ENCODE results near the gene ADAMTS17.
A peak's percentile ranks its signal among the peaks of the same experiment; 100 is the strongest.

Gene ADAMTS17

DNA sequence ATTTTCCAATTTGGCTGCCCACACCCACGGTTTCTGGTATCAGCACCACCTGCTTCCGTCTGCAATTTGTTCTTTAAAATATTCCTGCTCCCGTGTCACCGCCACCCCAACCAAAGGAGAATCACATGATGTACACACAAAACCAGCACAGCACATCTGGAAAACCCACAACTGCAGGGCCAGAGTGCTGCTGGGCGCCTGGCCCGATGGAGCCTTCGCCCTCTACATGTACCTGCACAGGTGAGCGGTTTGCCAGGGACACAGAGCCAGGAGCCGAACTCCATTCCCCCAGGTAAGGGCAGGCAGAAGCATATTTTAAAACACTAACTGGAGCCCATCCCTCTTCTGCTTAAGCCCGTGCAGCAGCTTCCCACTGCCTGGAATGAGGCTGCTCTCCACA lies 75.6 kb downstream of the ADAMTS17 start:
- DNase-seq = no peak

DNA sequence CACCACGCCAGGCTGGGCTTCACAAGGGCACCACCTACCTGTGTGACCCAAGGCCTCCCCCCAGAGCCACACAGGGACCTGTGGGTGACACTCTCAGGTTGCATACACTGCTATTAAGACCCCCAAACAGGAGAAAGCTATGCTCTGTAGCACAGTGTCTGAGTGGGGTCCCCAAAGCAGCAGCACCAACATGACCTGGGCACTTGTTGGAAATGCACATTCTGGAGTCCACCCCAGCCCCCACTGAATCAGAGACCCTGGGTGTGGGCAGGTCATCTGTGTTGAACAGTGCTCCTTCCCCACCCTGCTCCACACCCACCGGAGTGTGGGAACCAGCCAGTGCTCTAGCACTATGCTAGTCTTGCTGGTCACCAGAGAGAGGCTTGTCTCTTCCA lies 76.1 kb downstream of the ADAMTS17 start:
- no peak for DNase-seq

DNA sequence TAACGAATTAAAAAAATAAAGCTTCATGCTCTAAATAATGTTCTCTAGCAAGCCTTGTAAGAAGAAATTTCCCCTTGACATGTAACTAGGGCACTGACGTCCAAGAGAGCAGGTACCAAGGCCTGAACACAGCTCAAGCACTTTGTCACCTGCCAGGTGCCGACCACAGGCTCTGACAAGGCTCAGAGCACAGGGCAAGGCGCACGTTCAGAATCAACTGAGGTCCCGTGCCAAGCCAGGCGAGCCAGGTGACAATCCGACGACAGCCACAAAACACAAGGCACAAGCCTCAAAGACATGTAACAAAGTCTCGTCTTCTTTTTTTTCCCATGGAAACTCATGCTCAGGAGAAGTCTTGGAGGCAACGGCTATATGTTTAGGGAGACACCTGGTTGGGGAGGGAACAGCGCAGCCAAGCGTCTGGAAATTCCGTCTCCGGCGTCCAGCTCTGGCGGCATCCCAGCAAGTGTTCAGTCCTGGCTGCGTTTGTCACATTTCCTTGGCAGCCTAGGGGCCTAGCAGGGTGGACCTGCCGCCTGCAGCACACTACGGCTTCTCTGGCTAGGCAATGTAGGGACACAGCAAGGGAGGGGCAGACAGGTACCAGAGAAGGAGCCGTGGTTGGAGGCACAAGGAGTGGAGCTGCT lies 76.7 kb downstream of the ADAMTS17 start:
- DNase-seq = no peak

DNA sequence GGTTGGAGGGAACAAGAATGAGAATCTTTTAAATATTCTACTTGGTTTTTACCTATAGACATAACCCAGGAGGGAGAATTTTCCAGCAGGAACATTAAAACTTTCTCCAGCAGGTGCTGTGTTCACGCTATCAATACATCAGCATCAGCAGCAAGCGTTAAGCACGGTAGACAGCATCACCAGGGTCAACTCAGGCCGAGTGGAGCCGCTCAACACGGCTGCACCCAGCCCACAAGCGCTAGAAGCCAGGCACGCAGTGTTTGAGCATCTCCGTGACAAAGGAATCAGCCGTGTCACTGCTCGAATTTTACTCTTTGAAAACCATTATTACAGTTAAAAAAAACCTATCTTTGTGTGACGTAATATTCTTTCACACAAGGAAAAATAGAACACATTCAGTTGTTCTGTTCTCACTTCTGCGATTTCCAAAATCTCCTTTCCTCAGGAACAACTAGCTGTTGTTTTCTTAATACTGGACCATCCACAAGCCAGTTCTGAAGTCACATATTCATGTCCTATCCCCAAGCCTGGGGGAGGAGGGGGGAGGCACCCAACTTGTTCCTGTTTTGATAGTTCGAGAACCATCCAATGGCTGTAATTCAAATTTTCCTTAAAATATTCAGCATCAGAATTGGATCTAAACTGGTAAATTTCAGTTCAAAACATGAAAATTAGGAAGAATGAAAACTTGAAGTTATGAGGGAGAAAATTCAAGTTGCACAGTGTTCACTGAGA lies 77.9 kb downstream of the ADAMTS17 start:
- no peak for DNase-seq

DNA sequence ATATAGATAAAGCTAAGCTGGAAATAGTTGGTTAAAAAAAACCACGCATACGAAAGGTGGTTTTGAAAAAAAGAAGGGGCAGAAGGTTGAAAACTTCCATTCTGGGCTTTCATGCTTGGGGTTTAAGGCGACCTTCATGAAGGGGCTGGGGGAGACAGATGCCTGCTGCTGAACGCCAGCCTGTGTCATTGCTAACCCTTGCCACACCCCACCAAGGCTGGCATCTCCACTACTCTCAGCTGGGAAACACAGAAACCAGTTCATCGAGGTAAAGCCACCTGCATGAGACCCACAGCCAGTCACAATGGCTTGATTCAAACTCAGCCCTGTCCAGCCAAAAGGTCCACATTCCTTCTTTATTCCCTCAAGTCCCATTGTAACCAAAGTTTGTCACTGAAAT lies 78.7 kb downstream of the ADAMTS17 start:
- no peak for DNase-seq

DNA sequence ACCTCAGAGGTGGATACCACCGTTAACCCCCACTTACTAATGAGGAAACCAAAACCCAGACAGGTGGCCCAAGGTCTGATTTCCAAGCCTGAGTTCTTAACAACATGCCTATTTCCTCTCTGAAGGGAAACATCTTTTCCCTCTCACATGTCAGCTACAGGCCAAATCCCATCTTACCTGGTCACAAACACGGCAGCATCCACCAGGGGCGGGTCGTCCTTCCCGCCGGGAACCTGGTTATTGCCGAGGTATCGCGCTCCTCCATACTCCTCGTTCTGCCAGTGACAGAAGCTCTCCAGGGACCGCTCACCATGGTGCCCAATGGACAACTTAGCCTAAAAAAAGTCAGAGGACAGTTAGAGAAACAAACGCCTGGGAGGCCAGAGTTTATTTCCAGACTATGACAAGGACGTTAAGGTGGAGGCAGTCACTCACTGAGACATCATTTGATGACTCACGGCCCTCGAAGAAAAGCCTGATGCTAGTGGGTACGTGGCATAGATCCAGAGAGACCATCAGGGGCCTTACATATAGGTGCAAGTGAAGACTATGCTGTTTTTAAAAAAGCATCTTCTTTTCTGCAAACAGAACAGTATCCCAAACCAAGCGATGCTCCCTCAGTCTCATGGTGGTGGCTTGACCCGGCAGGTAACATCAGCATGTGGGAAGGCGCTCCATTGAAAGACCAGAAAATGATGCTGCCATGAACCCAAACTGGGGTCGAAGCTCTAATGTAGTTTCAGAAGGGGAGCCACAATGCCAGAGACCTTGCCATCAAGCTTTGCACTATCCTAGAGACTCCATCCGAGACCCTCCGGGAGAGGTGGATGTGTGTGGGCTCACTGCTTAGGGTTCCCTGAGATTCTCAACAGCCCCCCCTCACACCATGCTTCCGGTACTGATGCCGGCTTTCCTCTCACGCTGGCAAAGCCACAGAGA lies 80.2 kb downstream of the ADAMTS17 start:
- peak; percentile 18 for DNase-seq

DNA sequence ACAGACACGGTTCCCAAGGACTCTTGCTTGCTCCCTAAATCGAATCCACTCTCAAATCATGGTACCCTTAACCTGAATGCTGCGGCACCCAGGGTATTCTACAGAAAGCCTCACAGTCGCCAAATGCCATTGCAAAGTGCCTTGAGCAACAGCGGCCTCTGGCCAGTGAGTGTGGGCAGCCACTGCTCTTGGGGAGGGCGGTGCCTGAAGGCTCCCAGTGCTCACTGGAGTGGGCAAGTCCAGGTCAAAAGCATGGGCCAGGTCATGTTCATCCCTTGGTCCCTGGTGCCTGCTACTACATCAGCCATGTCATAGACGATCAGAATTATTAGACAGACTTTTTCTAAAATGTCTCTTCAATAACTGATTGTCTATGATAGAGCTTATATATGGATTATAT lies 82.5 kb downstream of the ADAMTS17 start:
- DNase-seq = peak; percentile 29

DNA sequence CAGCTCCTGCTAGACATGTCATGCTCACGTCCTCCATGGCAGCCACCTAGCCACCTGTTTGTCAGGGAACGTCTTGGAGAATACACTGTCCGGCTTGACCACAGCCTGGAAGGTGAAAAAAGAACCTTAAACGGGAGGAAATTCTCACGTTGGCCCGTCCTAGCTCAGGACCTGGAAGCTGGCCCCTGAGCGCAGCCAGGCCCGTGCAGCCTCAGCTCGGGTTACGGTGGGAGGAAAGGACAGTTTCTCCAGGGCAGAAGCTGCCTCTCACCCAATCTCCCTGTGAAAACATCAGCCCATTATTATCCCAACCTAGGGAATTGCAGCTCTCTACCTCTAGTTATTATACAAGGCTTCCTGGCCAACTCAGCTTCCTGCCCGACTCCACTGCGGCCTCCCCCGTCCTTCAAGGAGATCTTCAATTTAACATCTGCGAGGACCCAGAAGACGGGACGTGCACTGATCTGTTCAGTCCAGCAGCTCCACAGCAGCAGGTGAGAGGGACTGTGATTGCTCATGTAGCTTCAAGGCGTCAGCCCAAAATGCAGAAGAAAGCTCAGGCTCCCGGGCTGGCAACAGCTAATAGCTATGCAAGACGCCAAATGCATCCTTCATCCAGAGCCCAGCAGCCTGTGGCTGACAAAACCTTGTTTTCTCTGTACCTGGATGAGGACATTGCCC lies 84.7 kb downstream of the ADAMTS17 start:
- DNase-seq = peak; percentile 32

DNA sequence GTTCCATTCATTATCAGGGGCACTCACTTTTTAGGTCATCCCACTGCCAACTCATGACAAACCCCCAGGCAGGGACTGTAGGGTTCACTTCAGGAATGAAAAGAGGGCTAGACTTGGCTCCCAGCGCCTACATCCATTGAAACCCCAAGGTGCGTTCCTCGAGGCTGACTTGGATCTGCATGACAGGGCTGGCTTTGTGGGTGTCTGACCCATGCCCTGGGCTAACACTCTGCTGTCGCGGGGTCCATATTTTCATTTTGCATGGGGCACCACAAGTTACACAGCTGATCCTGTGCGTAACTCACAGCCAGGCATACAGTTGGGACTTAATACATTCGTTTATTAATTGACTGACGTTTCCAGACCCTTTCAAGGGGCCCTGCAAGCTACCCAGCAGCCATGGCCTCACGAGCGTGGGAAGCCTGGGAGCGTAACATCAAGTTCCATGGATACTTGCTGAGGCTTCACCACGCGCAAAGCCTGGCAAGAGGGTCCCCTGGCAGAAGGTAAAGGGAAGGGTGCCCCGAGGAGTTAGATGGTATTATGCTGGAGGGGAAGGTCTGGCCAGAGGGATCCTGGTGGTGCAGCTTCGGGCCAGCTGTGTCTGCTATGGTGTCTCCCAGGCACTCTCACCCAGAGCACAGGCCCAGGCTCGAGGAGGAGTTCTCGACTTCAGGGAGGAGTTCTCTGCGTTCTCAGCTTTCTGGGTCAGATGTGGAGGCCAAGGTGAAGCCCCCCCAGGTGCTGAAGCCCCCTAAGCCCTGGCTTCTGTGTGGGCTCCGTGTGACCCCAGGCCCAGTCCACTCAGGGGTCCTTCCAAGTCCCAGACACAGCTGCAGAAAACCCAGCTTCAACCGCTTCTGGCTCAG lies 85.4 kb downstream of the ADAMTS17 start:
- DNase-seq = peak; percentile 28

DNA sequence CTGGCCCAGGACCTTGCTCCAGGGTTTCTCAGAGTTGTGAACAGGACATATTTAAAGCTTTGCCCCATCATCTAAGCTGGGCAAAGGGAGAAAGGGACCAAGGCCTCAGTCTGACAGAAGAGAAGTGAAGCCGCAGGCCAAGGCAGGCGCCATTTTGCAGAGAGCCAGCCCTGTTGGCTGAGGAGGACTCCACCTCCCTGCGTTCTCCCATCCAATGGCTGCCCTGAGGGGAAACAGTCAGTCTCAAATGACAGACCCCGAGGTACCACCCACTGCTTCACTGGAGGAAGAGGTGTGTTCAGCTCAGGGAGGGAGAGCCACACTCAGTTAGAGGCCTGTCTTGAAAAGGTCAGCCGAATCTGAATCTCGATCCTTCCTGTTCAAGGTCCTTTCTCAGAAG lies 86.1 kb downstream of the ADAMTS17 start:
- DNase-seq = peak; percentile 15

DNA sequence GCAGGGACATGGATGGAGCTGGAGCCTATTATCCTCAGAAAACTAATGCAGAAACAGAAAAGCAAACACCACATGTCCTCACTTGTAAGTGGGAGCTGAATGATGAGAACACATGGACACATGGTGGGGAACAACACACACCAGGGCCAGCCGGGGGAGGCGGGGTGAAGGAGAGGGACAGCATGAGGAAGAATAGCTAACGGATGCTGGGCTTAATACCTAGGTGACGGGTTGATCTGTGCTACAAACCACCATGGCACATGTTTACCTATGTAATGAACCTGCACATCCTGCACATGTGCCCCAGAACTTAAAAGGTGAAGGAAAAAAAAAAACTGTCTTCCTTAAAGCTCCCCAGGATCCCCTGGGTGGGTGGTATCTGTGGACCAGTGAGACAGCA lies 87.1 kb downstream of the ADAMTS17 start:
- peak; percentile 6 for DNase-seq

DNA sequence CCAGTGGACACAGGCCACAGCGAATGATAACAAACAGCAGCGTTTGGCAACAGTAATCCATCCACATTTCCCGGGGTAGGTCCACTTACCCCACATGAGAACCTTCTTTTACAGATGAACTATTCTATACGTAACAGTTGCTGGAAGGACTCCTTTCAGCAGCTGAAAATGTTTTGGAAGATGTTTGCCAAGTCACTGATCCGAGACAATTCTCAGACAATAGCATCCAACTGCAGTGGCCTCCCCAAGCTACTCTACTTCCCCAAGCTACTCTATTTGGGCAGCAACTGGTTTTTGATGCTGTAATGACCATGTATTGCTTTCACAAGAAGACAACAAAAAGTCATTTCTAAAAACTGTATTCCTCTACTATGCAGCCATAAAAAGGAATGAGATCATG lies 87.5 kb downstream of the ADAMTS17 start:
- DNase-seq = no peak

DNA sequence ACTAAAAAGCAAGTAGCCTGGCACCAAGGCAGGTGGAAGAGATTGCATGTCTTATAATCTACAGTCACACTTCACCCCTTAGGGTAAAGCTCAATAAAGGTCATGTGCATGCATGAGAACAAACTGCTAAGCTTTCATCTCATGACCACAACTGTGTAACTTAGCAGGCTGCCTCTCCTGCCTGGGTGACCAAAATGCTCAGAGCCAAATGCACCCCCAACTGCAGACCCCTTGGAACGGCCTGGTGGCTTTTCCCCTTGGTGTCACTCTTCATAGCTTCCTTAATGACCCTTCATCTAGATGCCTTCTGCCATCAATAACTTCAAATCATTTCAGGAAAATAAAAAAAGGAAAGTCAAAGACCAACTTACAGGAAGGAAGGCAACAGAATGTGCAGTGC lies 88.1 kb downstream of the ADAMTS17 start:
- peak; percentile 22 for DNase-seq

DNA sequence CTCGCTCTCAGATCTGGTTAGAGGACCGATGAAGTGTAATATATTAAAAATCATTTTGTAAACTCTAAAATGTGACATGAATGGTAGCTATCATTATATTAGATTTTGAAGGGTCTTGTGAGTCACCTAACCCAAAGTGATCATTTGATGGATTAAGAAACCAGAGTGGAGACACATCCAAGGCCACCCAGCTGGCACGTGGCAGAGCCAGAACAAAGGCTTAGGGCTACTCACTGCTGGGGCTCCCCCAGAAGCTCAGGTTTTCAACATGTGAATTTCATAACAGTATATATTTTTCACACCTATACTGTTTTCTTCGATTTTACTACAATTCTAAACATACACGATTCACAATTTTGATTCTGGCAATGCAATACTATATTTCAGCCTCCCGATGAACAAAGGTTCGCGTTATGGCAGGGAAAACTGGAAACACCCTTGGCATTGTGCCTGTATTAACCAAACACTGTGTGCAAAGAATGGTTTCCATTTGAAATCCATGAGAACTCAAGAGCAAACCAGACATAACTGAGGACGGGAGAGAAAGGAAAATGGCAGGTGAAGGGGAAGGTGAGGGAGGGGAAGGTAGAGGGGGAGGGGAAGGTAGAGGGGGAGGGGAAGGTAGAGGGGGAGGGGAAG lies 88.9 kb downstream of the ADAMTS17 start:
- DNase-seq = peak; percentile 17

DNA sequence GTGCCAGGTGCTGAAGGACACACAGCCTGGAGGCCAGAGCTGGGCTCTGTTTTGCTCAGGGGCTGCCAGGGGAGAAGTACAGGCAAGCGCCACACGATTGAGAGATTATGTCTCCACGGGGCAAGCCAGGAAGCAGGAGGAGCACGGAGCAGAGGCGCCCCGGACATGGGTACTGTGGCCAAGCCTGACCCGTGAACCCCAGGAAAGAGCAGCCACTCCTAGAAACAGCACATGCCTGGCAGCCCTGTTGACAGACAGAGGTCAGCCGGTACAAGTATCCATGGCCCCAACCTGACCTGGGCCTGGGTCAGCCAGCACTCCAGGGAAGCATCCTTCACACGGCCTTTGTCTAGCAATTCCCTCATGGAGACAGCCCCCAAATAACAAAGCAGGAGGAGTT lies 89.4 kb downstream of the ADAMTS17 start:
- peak; percentile 22 for DNase-seq

DNA sequence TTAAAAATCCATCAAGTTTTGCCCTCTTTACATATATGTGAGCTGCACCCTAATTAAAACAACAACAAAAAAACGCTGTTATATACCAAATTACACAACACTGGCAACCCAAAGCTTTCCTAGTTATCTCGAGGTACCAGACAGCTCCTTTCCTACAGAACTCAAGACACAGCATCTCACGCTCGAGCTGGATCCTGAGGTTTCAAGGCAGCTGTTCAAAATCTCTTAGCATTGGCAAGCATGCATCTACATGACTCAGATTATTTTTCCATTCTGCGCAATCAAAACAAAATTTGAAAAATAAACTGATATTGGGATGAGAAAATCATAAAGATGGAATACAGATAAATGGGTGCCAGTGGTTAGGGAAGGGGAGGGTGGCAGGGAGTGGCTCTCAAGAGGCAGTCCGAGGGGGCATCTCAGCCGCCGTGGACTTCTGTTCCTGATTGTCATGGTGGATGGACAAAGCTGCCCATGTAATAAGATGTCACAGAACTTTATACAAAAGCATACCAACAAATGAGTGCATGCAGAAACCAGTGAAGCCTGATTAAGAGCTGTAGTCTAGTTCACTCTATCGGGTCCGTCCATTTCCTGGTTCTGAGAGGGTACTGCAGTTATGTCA lies 91.5 kb downstream of the ADAMTS17 start:
- peak; percentile 12 for DNase-seq

DNA sequence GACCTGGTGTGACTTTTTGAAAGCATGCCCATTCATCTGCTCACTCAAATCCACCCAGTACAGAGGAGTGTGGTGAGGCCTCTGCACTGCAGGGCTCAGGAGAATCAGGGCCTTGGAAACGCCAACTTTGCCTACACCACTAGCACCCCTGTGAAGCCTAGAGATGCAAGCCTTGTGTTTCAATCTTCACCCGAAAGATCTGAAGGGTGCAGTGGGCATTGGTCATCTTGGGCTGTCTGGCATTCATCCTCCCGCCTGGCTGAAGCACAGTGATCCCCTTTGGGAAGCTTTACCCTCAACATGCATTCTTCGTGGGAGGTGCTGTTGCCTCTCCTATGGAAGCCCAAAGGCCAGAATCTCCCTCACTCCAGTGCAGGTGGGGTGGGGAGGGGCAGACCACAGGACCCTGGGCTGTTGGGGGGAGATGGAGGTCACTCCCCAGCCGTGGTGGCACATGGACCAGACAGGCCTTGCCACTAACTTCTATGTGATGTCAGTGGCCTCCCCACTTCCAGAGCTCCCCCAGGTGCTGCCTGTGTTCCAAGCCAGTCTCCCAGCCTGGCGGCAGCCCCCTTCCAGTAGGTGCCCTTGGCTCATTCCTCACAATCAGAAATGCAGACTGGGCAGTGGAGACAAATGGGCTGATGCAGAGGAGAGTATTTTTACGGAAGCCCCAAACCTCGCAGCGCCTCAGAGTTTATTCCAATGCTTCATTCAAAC lies 92.5 kb downstream of the ADAMTS17 start:
- DNase-seq = peak; percentile 33

DNA sequence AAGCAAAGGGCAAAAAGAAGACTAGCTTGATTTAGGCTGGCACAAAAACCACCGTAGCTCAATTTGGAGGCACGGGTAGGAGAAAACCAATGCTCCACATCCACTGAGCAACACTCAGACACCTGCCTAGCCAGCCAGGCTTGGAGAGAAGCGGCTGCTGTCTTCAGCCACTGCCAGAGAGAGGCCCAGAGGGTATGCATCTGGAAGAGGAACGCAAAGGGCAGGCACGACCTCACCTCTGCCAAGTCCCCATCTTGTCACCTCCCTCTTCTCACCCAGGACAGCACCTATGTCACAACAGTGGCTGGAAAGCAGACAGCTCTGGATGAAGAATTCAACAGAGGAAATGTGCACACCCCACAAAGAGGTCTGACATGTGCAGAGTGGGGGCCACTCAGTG lies 93.5 kb downstream of the ADAMTS17 start:
- DNase-seq = peak; percentile 13

DNA sequence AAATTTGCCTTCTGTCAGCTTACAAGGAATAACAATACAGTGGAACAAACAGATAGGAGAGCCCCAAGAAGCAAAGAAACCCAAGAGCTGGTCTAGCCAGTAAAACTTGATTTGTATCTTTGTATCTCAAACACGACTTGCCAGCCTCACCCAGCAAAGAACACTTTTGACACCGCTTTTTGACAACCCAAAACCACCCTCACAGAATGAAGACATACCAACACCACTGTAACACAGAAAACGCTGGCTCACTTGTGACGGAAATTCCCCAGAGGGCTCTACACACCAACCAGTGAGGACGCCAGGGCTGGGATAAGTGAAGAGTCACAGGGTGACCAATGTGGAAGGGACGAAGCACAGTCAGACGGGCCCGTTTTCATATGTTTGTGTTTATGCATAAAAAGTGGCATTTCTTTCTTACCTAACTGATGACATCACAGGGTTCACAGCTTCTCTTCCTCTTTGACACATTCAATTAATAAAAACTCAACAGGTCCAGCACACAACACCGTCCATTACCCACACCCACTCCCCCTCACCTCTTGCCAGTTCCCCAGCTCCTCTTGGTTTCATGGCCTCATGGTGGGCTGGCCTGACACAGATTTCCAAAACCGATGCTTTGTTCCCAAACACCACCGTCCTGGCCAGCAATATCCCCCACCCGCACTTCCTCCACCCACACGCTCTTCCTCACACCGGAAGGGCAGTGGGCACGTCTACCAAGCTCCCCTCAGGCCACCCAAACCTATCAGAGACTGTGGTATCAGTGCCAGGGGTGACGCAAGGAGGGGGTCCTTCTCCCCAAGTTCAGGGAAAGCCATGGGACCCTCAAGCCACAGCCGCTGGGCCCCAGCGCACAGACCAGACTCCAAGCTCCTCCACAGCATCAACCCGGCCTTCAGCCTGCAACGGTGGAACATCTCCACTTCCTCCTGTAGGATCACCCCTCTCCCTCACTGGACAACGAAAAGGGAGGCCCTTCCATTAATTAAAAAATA lies 94.2 kb downstream of the ADAMTS17 start:
- no peak for DNase-seq
